ENCODE measurements around the gene ZDHHC22.

Gene ZDHHC22

GRCh38 chr14:77141214-77142004 is at the start of gene ZDHHC22:
Gene ZDHHC22 (minus strand): TSS chr14:77141791. CDS start chr14:77139738, 2,053 bp downstream.
- FAIRE-seq = no peak
- DNase-seq (ENCODE audit: insufficient read length, low spot score) = no peak
- TF ChIP-seq POLR2A (IDR thresholded peaks at IDR 0.05; ENCODE audit: low read depth, low read length) = no peak

- TF ChIP-seq POLR2A (IDR thresholded peaks at IDR 0.05; ENCODE audit: low read depth, low read length) = no peak
- DNase-seq (ENCODE audit: insufficient read length, low spot score) (no peak), FAIRE-seq (no peak)
Measured at GRCh38 chr14:77190977-77191376, 49.4 kb upstream of the ZDHHC22 start.

- DNase-seq (ENCODE audit: insufficient read length, low spot score) = no peak
- FAIRE-seq = no peak
- no peak for TF ChIP-seq POLR2A (IDR thresholded peaks at IDR 0.05; ENCODE audit: low read depth, low read length)
Measured at GRCh38 chr14:77189479-77189878, 47.9 kb upstream of the ZDHHC22 start.

- no peak for TF ChIP-seq POLR2A (IDR thresholded peaks at IDR 0.05; ENCODE audit: low read depth, low read length)
- DNase-seq (ENCODE audit: insufficient read length, low spot score) (no peak), FAIRE-seq (no peak)
Measured at GRCh38 chr14:77187649-77188012, 46.0 kb upstream of the ZDHHC22 start.

- peak; percentile 15 for DNase-seq (ENCODE audit: insufficient read length, low spot score)
- no peak for TF ChIP-seq POLR2A (IDR thresholded peaks at IDR 0.05; ENCODE audit: low read depth, low read length)
- FAIRE-seq = peak; percentile 43
Measured at GRCh38 chr14:77186911-77187648, 45.5 kb upstream of the ZDHHC22 start.

GRCh38 chr14:77185093-77185465 is 43.5 kb upstream of the ZDHHC22 start:
- no peak for TF ChIP-seq POLR2A (IDR thresholded peaks at IDR 0.05; ENCODE audit: low read depth, low read length)
- FAIRE-seq = no peak
- no peak for DNase-seq (ENCODE audit: insufficient read length, low spot score)

GRCh38 chr14:77184396-77185092 is 43.0 kb upstream of the ZDHHC22 start:
- TF ChIP-seq POLR2A (IDR thresholded peaks at IDR 0.05; ENCODE audit: low read depth, low read length) = no peak
- no peak for DNase-seq (ENCODE audit: insufficient read length, low spot score)
- no peak for FAIRE-seq

- FAIRE-seq (no peak), DNase-seq (ENCODE audit: insufficient read length, low spot score) (no peak)
- no peak for TF ChIP-seq POLR2A (IDR thresholded peaks at IDR 0.05; ENCODE audit: low read depth, low read length)
Measured at GRCh38 chr14:77183896-77184295, 42.3 kb upstream of the ZDHHC22 start.

- no peak for FAIRE-seq
Measured at GRCh38 chr14:77181603-77182437, 40.2 kb upstream of the ZDHHC22 start, which contains the start of gene TMEM63C. Gene TMEM63C (plus strand): TSS chr14:77181798. CDS start chr14:77218814, 37,016 bp downstream.

GRCh38 chr14:77180726-77181602 is 39.4 kb upstream of the ZDHHC22 start:
- no peak for TF ChIP-seq POLR2A (IDR thresholded peaks at IDR 0.05; ENCODE audit: low read depth, low read length)
- FAIRE-seq = no peak

More at GRCh38 chr14:77181603-77182437, 40.2 kb upstream of the ZDHHC22 start, which contains the start of gene TMEM63C:
- DNase-seq (ENCODE audit: insufficient read length, low spot score) = peak; percentile 63
- no peak for TF ChIP-seq POLR2A (IDR thresholded peaks at IDR 0.05; ENCODE audit: low read depth, low read length)

GRCh38 chr14:77178656-77179055 is 37.1 kb upstream of the ZDHHC22 start:
- DNase-seq (ENCODE audit: insufficient read length, low spot score) (no peak), FAIRE-seq (no peak)
- no peak for TF ChIP-seq POLR2A (IDR thresholded peaks at IDR 0.05; ENCODE audit: low read depth, low read length)

More at GRCh38 chr14:77180726-77181602, 39.4 kb upstream of the ZDHHC22 start:
- no peak for DNase-seq (ENCODE audit: insufficient read length, low spot score)

- no peak for FAIRE-seq
- TF ChIP-seq POLR2A (IDR thresholded peaks at IDR 0.05; ENCODE audit: low read depth, low read length) = no peak
- DNase-seq (ENCODE audit: insufficient read length, low spot score) = no peak
Measured at GRCh38 chr14:77177702-77178101, 36.1 kb upstream of the ZDHHC22 start.

Data from H54 (cell line).